Neural cell (in vitro differentiated cells): Measurements from ENCODE around the gene FCGR2B. TPM values are rescaled to one million over a fixed set of nuclear protein-coding genes. Genes with fewer than 3 reads are reported as not detected.
"Not testable (repeated sequence)": the region's sequence is repeated elsewhere in the genome, so short reads cannot be mapped to it uniquely, and the experiment has no call there.

ENCODE experiments used
- H2AFZ ChIP-seq: fragments of 200-600, 300-800 bp; sonication (generic), shearing (Covaris generic); 2 replicates; pipeline ENCODE4 v1.6.0; 2014; ENCODE audit warnings: low read depth, mild to moderate bottlenecking, antibody characterized with exemption, low read length, moderate library complexity
- H3F3A ChIP-seq: fragments of 200-600 bp; shearing (Covaris generic); 2 replicates; pipeline ENCODE4 v1.6.1; 2016; ENCODE audit warnings: mild to moderate bottlenecking, moderate library complexity, mixed read lengths, antibody characterized with exemption, low read length; ENCODE audit not compliant: insufficient read depth, poor library complexity, severe bottlenecking
- H3K27ac ChIP-seq: fragments of 200-600, 300-800 bp; sonication (generic), shearing (Covaris generic); 2 replicates; pipeline ENCODE4 v1.5.1; 2014; ENCODE audit warnings: mild to moderate bottlenecking, low read length, moderate library complexity
- H3K27me3 ChIP-seq: fragments of 300-800, 200-600 bp; sonication (generic), shearing (Covaris generic); 2 replicates; pipeline ENCODE4 v1.6.0; 2014; ENCODE audit warnings: mild to moderate bottlenecking, low read depth, low read length, moderate library complexity; ENCODE audit not compliant: insufficient read depth
- H3K36me3 ChIP-seq: fragments of 300-800, 200-600 bp; sonication (generic), shearing (Covaris generic); 2 replicates; pipeline ENCODE4 v1.5.1; 2014; ENCODE audit warnings: mild to moderate bottlenecking, antibody characterized with exemption, low read length, moderate library complexity; ENCODE audit not compliant: insufficient read depth
- H3K4me2 ChIP-seq: fragments of 300-800, 200-600 bp; sonication (generic), shearing (Covaris generic); 2 replicates; pipeline ENCODE4 v1.6.0; 2014; ENCODE audit warnings: mild to moderate bottlenecking, low read length
- H3K4me3 ChIP-seq: fragments of 300-800, 200-600 bp; sonication (generic), shearing (Covaris generic); 2 replicates; pipeline ENCODE4 v1.5.1; 2014; ENCODE audit warnings: mild to moderate bottlenecking, low read length, moderate library complexity
- H3K79me2 ChIP-seq: fragments of 200-600 bp; shearing (Covaris generic); replicated peaks from 2 replicates; pipeline ENCODE4 v1.6.0; 2014; ENCODE audit warnings: mild to moderate bottlenecking, low read length, moderate library complexity; ENCODE audit not compliant: insufficient read depth
- H3K9ac ChIP-seq: fragments of 300-800, 200-600 bp; sonication (generic), shearing (Covaris generic); 2 replicates; pipeline ENCODE4 v1.6.1; 2016; ENCODE audit warnings: mild to moderate bottlenecking, low read length, mixed read lengths
- H3K9me2 ChIP-seq: fragments of 200-600 bp; shearing (Covaris generic); 2 replicates; pipeline ENCODE4 v1.6.1; 2016; ENCODE audit warnings: mild to moderate bottlenecking, low read length, mixed read lengths; ENCODE audit not compliant: insufficient read depth
- H3K9me3 ChIP-seq: fragments of 200-600, 300-800 bp; sonication (generic), shearing (Covaris generic); 2 replicates; pipeline ENCODE4 v1.6.1; 2016; ENCODE audit warnings: mild to moderate bottlenecking, mixed run types, low read length, moderate library complexity, mixed read lengths
- H4K20me1 ChIP-seq: fragments of 200-600 bp; shearing (Covaris generic); 2 replicates; pipeline ENCODE4 v1.6.1; 2016; ENCODE audit warnings: mild to moderate bottlenecking, mixed run types; ENCODE audit not compliant: insufficient read depth
- EP300 ChIP-seq: fragments of 450-650 bp; conservative IDR thresholded peaks from 2 replicates; pipeline ENCODE4 v1.6.1; 2014; ENCODE audit warnings: antibody characterized with exemption, mild to moderate bottlenecking, moderate library complexity; ENCODE audit not compliant: poor library complexity, severe bottlenecking
- EZH2 ChIP-seq: fragments of 200-600, 300-800 bp; shearing (Covaris generic), sonication (generic); IDR thresholded peaks from 2 replicates; pipeline ENCODE4 v1.6.1; 2014; ENCODE audit warnings: antibody characterized with exemption, low read length, borderline replicate concordance, mild to moderate bottlenecking; ENCODE audit not compliant: insufficient read depth, poor library complexity, severe bottlenecking
- MXI1 ChIP-seq: fragments of 450-650 bp; conservative IDR thresholded peaks from 2 replicates; pipeline ENCODE4 v1.6.1; 2014; ENCODE audit warnings: antibody characterized with exemption, mild to moderate bottlenecking; ENCODE audit not compliant: poor library complexity, severe bottlenecking
- POLR2AphosphoS5 ChIP-seq: IDR thresholded peaks from 2 replicates; pipeline ENCODE4 v1.6.1; 2012
- RAD21 ChIP-seq: fragments of 450-650 bp; conservative IDR thresholded peaks from 2 replicates; pipeline ENCODE4 v1.6.1; 2014; ENCODE audit warnings: antibody characterized with exemption, mild to moderate bottlenecking, moderate library complexity
- REST ChIP-seq: IDR thresholded peaks from 2 replicates; pipeline ENCODE4 v1.6.1; 2012; ENCODE audit warnings: borderline replicate concordance
- SMC3 ChIP-seq: fragments of 450-650 bp; conservative IDR thresholded peaks from 2 replicates; pipeline ENCODE4 v1.6.1; 2014; ENCODE audit warnings: antibody characterized with exemption, mild to moderate bottlenecking, moderate library complexity; ENCODE audit not compliant: poor library complexity
- TAF1 ChIP-seq: IDR thresholded peaks from 2 replicates; pipeline ENCODE4 v1.6.1; 2012; ENCODE audit warnings: low read depth
- polyA plus RNA-seq: library from polyadenylated mRNA; depleted of rRNA; stranded (reverse); fragments of >200 nt; gene quantifications from 2 replicates; pipeline ENCODE4 v1.2.3, GENCODE V29; 2014
- TF ChIP-seq, protein P1 (sequence below): fragments of 450-650 bp; IDR thresholded peaks from 2 replicates; pipeline ENCODE4 v1.5.1; 2014; ENCODE audit warnings: antibody characterized with exemption, mild to moderate bottlenecking, moderate library complexity; ENCODE audit not compliant: poor library complexity, severe bottlenecking

The FCGR2B gene
- polyA plus RNA-seq, 1 donor from 2014 or later, result not detected

DNA sequence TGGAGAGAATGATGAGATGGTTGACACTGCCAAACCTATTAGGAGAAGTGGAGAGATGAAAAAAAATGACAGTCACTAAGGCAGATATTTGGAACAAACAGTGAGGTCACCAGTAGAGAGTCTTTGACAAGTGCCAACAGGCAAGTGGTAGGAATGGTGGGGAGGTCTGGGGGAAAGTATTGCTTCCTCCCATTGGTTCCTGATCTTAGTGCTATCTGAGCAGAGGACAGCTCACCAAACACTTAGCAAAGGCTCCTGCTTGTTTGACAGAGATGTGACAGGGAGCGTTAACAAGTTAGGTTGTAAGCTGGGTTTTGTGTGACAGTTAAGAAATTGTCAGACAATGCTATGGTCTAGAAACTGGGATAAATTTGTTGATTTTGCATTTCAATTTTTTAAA is 38.3 kb upstream of the FCGR2B start:
- not testable (repeated sequence) for H3K9me3 ChIP-seq, H3K9me2 ChIP-seq, H3K4me3 ChIP-seq, H3K4me2 ChIP-seq, H2AFZ ChIP-seq, H4K20me1 ChIP-seq, H3K36me3 ChIP-seq, H3K79me2 ChIP-seq, H3K27ac ChIP-seq, H3K9ac ChIP-seq, H3F3A ChIP-seq
- peaks cover 22% of the 10 kb centered on the region for H3K27me3 ChIP-seq

- H2AFZ ChIP-seq, H3K79me2 ChIP-seq, H3K9ac ChIP-seq, H3F3A ChIP-seq, H3K27ac ChIP-seq, H3K4me3 ChIP-seq, H3K4me2 ChIP-seq, H3K9me3 ChIP-seq, H3K36me3 ChIP-seq, H4K20me1 ChIP-seq, H3K9me2 ChIP-seq: not testable (repeated sequence)
- H3K27me3 ChIP-seq, result peaks cover 12% of the 10 kb centered on the region
These were observed 36.3 kb upstream of the FCGR2B start for GRCh38 chr1:161626445-161627146.

- not testable (repeated sequence) for H3K36me3 ChIP-seq, H3K4me2 ChIP-seq, H3K9me2 ChIP-seq, H3K9me3 ChIP-seq, H3K4me3 ChIP-seq, H2AFZ ChIP-seq, H3K9ac ChIP-seq, H3K79me2 ChIP-seq, H3F3A ChIP-seq, H3K27me3 ChIP-seq, H3K27ac ChIP-seq, H4K20me1 ChIP-seq
These were observed 32.7 kb upstream of the FCGR2B start for GRCh38 chr1:161630128-161630742.

DNA sequence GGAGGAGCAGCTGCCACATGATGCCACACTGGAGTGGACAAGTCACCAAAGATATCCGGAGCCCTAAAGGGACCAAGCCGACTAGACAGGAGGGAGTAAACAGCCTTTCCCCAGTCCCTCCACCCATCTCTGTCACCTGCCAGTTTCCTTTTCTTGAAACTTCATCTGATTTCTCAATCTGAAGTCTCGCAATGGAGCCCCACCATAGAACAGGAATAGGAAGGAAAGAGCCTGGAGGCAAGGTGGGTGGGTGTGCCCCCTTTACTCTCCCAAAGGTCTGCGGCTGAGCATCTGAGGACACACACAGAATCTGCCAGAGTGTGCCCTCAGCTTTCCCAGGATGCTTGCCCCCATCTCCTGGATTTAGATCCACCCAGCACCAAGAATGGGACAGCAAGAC is 31.9 kb upstream of the FCGR2B start, which contains the start of gene FCGR3B:
TSS of gene FCGR3B (minus strand) at position 101 of the 400 bp plus-strand sequence. CDS start at position 19, 82 bp downstream.
- Histone ChIP-seq H3K9me2 (no peaks in the 10 kb centered on the region), H3K27me3 (no peaks in the 10 kb centered on the region), H3K4me3 (no peak within 1 kb of the TSS), H3K79me2 (no peaks in the 10 kb centered on the region), H3K9me3 (no peaks in the 10 kb centered on the region), H2AFZ (no peak within 1 kb of the TSS), H3K9ac (no peak within 1 kb of the TSS), H3K27ac (no peak within 1 kb of the TSS), H4K20me1 (no peaks in the 10 kb centered on the region), H3K4me2 (no peak within 1 kb of the TSS), H3F3A (no peaks in the 10 kb centered on the region), H3K36me3 (no peaks in the 10 kb centered on the region)
- TF ChIP-seq RAD21, result no peak
- TF ChIP-seq, protein P1, sequence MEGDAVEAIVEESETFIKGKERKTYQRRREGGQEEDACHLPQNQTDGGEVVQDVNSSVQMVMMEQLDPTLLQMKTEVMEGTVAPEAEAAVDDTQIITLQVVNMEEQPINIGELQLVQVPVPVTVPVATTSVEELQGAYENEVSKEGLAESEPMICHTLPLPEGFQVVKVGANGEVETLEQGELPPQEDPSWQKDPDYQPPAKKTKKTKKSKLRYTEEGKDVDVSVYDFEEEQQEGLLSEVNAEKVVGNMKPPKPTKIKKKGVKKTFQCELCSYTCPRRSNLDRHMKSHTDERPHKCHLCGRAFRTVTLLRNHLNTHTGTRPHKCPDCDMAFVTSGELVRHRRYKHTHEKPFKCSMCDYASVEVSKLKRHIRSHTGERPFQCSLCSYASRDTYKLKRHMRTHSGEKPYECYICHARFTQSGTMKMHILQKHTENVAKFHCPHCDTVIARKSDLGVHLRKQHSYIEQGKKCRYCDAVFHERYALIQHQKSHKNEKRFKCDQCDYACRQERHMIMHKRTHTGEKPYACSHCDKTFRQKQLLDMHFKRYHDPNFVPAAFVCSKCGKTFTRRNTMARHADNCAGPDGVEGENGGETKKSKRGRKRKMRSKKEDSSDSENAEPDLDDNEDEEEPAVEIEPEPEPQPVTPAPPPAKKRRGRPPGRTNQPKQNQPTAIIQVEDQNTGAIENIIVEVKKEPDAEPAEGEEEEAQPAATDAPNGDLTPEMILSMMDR, result no peak
- TF ChIP-seq EP300, result no peak
- no peak for TF ChIP-seq TAF1
- no peak for TF ChIP-seq REST
- no peak for TF ChIP-seq MXI1
- TF ChIP-seq SMC3, result no peak
- no peak for TF ChIP-seq POLR2AphosphoS5
- TF ChIP-seq EZH2, result no peak

- H3K9me2 ChIP-seq, H3K9ac ChIP-seq, H3K4me2 ChIP-seq, H3K27ac ChIP-seq, H4K20me1 ChIP-seq, H3F3A ChIP-seq, H3K9me3 ChIP-seq, H2AFZ ChIP-seq, H3K27me3 ChIP-seq, H3K4me3 ChIP-seq, H3K79me2 ChIP-seq, H3K36me3 ChIP-seq: not testable (repeated sequence)
These were observed 27.9 kb upstream of the FCGR2B start for GRCh38 chr1:161634993-161635392.
